Measurements from ENCODE around the gene APOB.

The APOB gene

GRCh38 chr2:20988905-20989304, 55.0 kb downstream of the APOB start:
- TF ChIP-seq POLR2A (IDR thresholded peaks at IDR 0.05; ENCODE audit: low read depth, low read length), result no peak
- DNase-seq (ENCODE audit: insufficient read length, low spot score) (no peak), FAIRE-seq (no peak)

GRCh38 chr2:20986024-20986939, 57.6 kb downstream of the APOB start:
- TF ChIP-seq POLR2A (IDR thresholded peaks at IDR 0.05; ENCODE audit: low read depth, low read length), result no peak
- DNase-seq (ENCODE audit: insufficient read length, low spot score), result no peak
- FAIRE-seq, result no peak

GRCh38 chr2:20985062-20985461, 58.8 kb downstream of the APOB start:
- FAIRE-seq (no peak), DNase-seq (ENCODE audit: insufficient read length, low spot score) (no peak)
- no peak for TF ChIP-seq POLR2A (IDR thresholded peaks at IDR 0.05; ENCODE audit: low read depth, low read length)

GRCh38 chr2:20984408-20984807, 59.5 kb downstream of the APOB start:
- DNase-seq (ENCODE audit: insufficient read length, low spot score) (no peak), FAIRE-seq (no peak)
- TF ChIP-seq POLR2A (IDR thresholded peaks at IDR 0.05; ENCODE audit: low read depth, low read length), result no peak

- no peak for DNase-seq (ENCODE audit: insufficient read length, low spot score)
- no peak for TF ChIP-seq POLR2A (IDR thresholded peaks at IDR 0.05; ENCODE audit: low read depth, low read length)
- no peak for FAIRE-seq
Observed at GRCh38 chr2:20983844-20984243, 60.0 kb downstream of the APOB start.

GRCh38 chr2:20982861-20983260, 61.0 kb downstream of the APOB start:
- TF ChIP-seq POLR2A (IDR thresholded peaks at IDR 0.05; ENCODE audit: low read depth, low read length), result no peak
- DNase-seq (ENCODE audit: insufficient read length, low spot score) (no peak), FAIRE-seq (no peak)

GRCh38 chr2:20977520-20978180, 66.2 kb downstream of the APOB start:
- no peak for TF ChIP-seq POLR2A (IDR thresholded peaks at IDR 0.05; ENCODE audit: low read depth, low read length)
- DNase-seq (ENCODE audit: insufficient read length, low spot score) (no peak), FAIRE-seq (no peak)

- no peak for FAIRE-seq
- TF ChIP-seq POLR2A (IDR thresholded peaks at IDR 0.05; ENCODE audit: low read depth, low read length), result no peak
- DNase-seq (ENCODE audit: insufficient read length, low spot score), result no peak
Observed at GRCh38 chr2:20976527-20976926, 67.3 kb downstream of the APOB start.

GRCh38 chr2:20972792-20973565, 70.9 kb downstream of the APOB start:
- DNase-seq (ENCODE audit: insufficient read length, low spot score) (no peak), FAIRE-seq (no peak)
- TF ChIP-seq POLR2A (IDR thresholded peaks at IDR 0.05; ENCODE audit: low read depth, low read length), result no peak

GRCh38 chr2:20972110-20972509, 71.8 kb downstream of the APOB start:
- DNase-seq (ENCODE audit: insufficient read length, low spot score) (no peak), FAIRE-seq (no peak)
- TF ChIP-seq POLR2A (IDR thresholded peaks at IDR 0.05; ENCODE audit: low read depth, low read length), result no peak

- no peak for DNase-seq (ENCODE audit: insufficient read length, low spot score)
- FAIRE-seq, result no peak
- no peak for TF ChIP-seq POLR2A (IDR thresholded peaks at IDR 0.05; ENCODE audit: low read depth, low read length)
Observed at GRCh38 chr2:20970068-20970467, 73.8 kb downstream of the APOB start.

GRCh38 chr2:20966061-20966595, 77.7 kb downstream of the APOB start:
- no peak for FAIRE-seq
- no peak for TF ChIP-seq POLR2A (IDR thresholded peaks at IDR 0.05; ENCODE audit: low read depth, low read length)
- no peak for DNase-seq (ENCODE audit: insufficient read length, low spot score)

GRCh38 chr2:20965221-20965620, 78.7 kb downstream of the APOB start:
- TF ChIP-seq POLR2A (IDR thresholded peaks at IDR 0.05; ENCODE audit: low read depth, low read length), result no peak
- FAIRE-seq (no peak), DNase-seq (ENCODE audit: insufficient read length, low spot score) (no peak)

GRCh38 chr2:20963867-20964266, 80.0 kb downstream of the APOB start:
- TF ChIP-seq POLR2A (IDR thresholded peaks at IDR 0.05; ENCODE audit: low read depth, low read length), result no peak
- no peak for FAIRE-seq

More at GRCh38 chr2:20963867-20964266, 80.0 kb downstream of the APOB start:
- DNase-seq (ENCODE audit: insufficient read length, low spot score), result no peak
